GM21390 (cell line): ENCODE measurements around the gene C2orf72.
"Not testable (repeated sequence)": the region's sequence is repeated elsewhere in the genome, so short reads cannot be mapped to it uniquely, and the experiment has no call there.

Experiments used
- ATAC-seq: cut with Tn5 transposase; IDR thresholded peaks from one replicate; pipeline ENCODE4 v1.9.1; 2021; ENCODE audit not compliant: unreplicated experiment

The C2orf72 gene

GRCh38 chr2:231067531-231067930 is 30.2 kb downstream of the C2orf72 start:
- ATAC-seq, result not testable (repeated sequence)

GRCh38 chr2:231068525-231069222 is 31.4 kb downstream of the C2orf72 start:
- ATAC-seq, result no peak

GRCh38 chr2:231069379-231070054 is 32.2 kb downstream of the C2orf72 start:
- ATAC-seq, result no peak

- no peak for ATAC-seq
These were observed 47.2 kb downstream of the C2orf72 start for GRCh38 chr2:231084565-231084964.

GRCh38 chr2:231088754-231089153 is 51.4 kb downstream of the C2orf72 start:
- ATAC-seq, result no peak

GRCh38 chr2:231093933-231094332 is 56.6 kb downstream of the C2orf72 start:
- ATAC-seq, result no peak

- ATAC-seq, result no peak
These were observed 57.5 kb downstream of the C2orf72 start for GRCh38 chr2:231094736-231095346.
